Stimulated activated memory B cell treated with anti-CD40 and anti-IgM and Interleukin-4, amounts not matched to agents 10 μg/mL and 1 μg/mL and 100 μg/mL, for 72 hours (primary cell): ENCODE data around the gene PHACTR1.
"Not testable (repeated sequence)": the region's sequence is repeated elsewhere in the genome, so short reads cannot be mapped to it uniquely, and the experiment has no call there.

Experiments used
- ATAC-seq: fragments of 150-1000 bp; cut with Tn5 transposase; 2 replicates; pipeline ENCODE4 v1.10.0; 2021
- H3K27ac Mint-ChIP-seq: one replicate; pipeline ENCODE4 v1.8.0; 2022; ENCODE audit warnings: mild to moderate bottlenecking, mixed read lengths
- H3K27me3 Mint-ChIP-seq: one replicate; pipeline ENCODE4 v1.8.0; 2022; ENCODE audit warnings: mixed read lengths
- H3K36me3 Mint-ChIP-seq: one replicate; pipeline ENCODE4 v1.8.0; 2022; ENCODE audit warnings: mixed read lengths
- H3K4me1 Mint-ChIP-seq: one replicate; pipeline ENCODE4 v1.8.0; 2022; ENCODE audit warnings: mixed read lengths
- H3K4me3 Mint-ChIP-seq: one replicate; pipeline ENCODE4 v1.8.0; 2022; ENCODE audit warnings: mild to moderate bottlenecking, moderate library complexity, mixed read lengths
- H3K9me3 Mint-ChIP-seq: one replicate; pipeline ENCODE4 v1.8.0; 2022; ENCODE audit warnings: mixed read lengths

Gene PHACTR1

DNA sequence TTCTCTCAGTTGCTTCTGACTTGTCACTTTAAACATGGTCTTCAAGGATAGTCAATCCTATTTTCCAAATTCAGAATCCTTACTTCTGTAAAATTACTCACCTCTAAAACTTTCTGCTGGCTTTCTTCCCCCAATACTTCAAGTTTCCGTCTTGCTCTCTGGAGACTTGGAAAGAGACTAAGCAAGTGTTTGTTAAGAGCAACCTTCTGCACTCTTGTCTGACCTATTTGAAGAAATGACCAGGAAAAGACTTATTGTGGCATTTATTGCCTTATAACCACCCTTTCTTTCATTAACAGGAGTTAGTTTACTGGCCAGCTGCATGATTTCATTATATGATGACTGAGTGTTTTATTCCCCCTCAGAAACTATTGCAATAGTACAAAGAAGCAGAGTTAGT lies 430.8 kb downstream of the PHACTR1 start:
- H3K27ac Mint-ChIP-seq: no peak overlapping the region
- H3K9me3 Mint-ChIP-seq: no peaks in the 10 kb centered on the region
- peaks cover 3% of the 10 kb centered on the region for H3K27me3 Mint-ChIP-seq
- H3K4me1 Mint-ChIP-seq: no peaks in the 10 kb centered on the region
- H3K4me3 Mint-ChIP-seq: no peak overlapping the region
- ATAC-seq: no peak
- H3K36me3 Mint-ChIP-seq: no peaks in the 10 kb centered on the region

DNA sequence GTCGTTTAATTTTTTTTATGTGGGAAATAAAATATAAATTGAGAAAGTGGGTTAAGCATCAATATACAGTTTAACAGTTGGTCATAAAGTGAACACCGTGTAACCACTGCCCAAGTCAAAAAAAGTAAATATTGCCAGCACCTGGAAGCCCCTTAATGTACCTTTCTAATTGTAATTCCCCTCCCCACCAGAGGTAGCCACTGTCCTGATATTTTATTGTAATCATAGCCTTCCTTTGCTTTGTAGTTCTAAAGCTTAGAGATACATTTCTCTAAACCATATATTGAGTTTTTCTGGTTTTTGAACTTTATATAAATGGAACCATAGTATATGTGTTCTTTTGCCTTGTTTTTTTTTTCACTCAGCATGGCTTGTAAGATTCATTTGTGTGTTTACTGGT lies 431.2 kb downstream of the PHACTR1 start:
- Mint-ChIP-seq H3K27me3 (peaks cover 7% of the 10 kb centered on the region), H3K4me1 (no peaks in the 10 kb centered on the region), H3K4me3 (no peak overlapping the region), H3K27ac (no peak overlapping the region), H3K9me3 (no peaks in the 10 kb centered on the region), H3K36me3 (no peaks in the 10 kb centered on the region)
- ATAC-seq: no peak

DNA sequence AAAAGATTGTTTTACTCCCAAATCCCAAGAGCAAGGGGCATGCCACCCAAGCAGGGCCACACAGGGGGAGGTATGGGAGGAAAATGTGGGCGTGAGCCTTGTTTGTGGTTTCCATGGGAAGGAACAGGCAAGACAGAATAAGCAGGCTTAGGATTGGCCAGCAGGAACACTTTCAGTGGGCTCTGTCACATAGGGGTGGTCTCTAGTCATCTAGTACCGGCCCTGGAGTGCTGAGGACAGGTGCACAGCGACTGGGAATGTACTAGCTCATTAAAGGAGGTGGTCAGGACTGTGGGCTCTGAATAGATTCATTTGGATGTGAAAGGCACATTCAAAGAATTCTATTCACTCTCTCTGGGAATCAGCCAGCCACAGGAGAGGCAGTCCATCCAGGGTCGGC lies 436.2 kb downstream of the PHACTR1 start:
- ATAC-seq: no peak
- Mint-ChIP-seq H3K36me3 (no peaks in the 10 kb centered on the region), H3K9me3 (no peaks in the 10 kb centered on the region), H3K27ac (no peak overlapping the region), H3K4me1 (no peaks in the 10 kb centered on the region), H3K4me3 (no peak overlapping the region), H3K27me3 (peaks cover 20% of the 10 kb centered on the region)

DNA sequence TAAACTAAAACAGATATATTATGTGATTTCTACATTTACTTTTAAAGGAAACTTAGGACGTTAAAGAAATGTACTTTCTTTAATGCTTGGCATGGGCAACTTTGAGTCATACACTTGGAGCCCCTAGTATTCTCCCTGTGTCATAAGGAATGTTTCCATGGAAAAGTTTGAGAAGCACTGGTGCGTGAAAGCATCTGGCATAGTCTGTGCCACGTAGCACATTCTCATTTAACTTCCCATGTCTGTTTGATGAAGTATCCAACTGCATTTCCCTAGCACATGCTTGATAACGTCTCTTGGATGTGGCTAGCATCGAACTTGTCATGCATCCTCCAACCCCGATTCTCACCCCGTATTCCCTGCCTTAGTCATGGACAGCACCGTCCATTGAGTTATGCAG lies 439.8 kb downstream of the PHACTR1 start:
- Mint-ChIP-seq H3K27ac (no peak overlapping the region), H3K4me1 (no peaks in the 10 kb centered on the region), H3K4me3 (no peak overlapping the region), H3K27me3 (peaks cover 44% of the 10 kb centered on the region), H3K36me3 (no peaks in the 10 kb centered on the region), H3K9me3 (no peaks in the 10 kb centered on the region)
- ATAC-seq: no peak

DNA sequence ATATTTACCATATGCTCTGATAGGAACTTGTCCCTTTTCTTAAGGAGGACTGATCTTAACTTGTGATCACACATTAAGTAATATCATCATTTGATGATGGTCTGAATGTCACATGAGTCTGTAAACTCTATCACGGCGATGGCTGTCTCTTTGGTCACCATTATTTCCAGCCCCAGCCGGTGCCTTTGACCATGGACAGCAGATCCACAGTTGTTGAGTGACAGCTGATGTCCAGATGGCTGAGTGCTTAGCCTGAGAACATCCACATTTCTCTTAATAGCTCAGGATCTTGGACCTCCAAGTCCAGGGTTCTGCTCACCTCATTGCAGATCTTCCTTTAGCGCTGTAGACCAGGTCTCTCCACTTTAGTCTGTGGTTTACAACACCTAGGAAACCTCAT lies 440.7 kb downstream of the PHACTR1 start:
- H3K4me3 Mint-ChIP-seq: no peak overlapping the region
- no peaks in the 10 kb centered on the region for H3K9me3 Mint-ChIP-seq
- ATAC-seq: no peak
- no peaks in the 10 kb centered on the region for H3K4me1 Mint-ChIP-seq
- no peak overlapping the region for H3K27ac Mint-ChIP-seq
- no peaks in the 10 kb centered on the region for H3K36me3 Mint-ChIP-seq
- peaks cover 48% of the 10 kb centered on the region for H3K27me3 Mint-ChIP-seq

DNA sequence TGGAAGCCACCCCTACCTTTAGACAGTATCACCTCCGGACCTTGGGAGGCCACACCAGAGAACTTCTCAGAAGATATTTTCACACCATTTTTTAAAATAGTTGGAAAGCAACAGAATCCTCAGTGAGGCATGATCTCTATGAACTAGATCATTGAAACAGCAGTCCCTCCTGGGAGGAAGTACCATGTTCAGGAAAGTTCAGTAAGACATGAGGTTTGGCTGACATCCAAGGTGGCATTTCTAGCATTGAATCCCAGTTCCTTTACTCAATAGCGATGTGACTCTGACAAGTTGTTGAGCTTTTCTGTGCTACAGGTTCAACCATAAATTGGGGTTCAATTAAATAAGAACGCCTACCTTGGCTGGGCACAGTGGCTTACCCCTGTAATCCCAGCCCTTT lies 442.7 kb downstream of the PHACTR1 start:
- Mint-ChIP-seq H3K36me3 (no peaks in the 10 kb centered on the region), H3K27ac (no peak overlapping the region), H3K27me3 (peaks cover 41% of the 10 kb centered on the region), H3K4me1 (peaks cover 6% of the 10 kb centered on the region), H3K9me3 (no peaks in the 10 kb centered on the region), H3K4me3 (no peak overlapping the region)
- ATAC-seq: peak; percentile 16

DNA sequence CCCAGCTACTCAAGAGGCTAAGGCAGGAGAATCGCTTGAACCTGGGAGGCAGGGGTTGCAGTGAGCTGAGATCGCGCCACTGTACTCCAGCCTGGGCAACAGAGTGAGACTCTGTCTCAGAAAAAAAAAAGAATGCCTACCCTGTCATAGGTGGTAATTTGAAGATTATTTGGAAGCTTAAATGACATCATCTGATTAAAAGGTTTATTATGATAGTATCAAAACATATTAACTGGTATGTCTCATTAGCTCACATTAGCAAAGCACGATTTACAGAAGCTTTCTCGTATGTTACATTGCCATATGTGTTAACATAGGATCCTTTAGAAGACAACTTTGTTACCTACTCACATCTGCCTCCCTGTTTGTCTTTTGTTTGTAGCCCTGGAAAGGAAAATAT lies 443.3 kb downstream of the PHACTR1 start:
- H3K36me3 Mint-ChIP-seq, H3K9me3 Mint-ChIP-seq, H3K4me3 Mint-ChIP-seq, ATAC-seq, H3K27ac Mint-ChIP-seq, H3K4me1 Mint-ChIP-seq: not testable (repeated sequence)
- peaks cover 36% of the 10 kb centered on the region for H3K27me3 Mint-ChIP-seq

DNA sequence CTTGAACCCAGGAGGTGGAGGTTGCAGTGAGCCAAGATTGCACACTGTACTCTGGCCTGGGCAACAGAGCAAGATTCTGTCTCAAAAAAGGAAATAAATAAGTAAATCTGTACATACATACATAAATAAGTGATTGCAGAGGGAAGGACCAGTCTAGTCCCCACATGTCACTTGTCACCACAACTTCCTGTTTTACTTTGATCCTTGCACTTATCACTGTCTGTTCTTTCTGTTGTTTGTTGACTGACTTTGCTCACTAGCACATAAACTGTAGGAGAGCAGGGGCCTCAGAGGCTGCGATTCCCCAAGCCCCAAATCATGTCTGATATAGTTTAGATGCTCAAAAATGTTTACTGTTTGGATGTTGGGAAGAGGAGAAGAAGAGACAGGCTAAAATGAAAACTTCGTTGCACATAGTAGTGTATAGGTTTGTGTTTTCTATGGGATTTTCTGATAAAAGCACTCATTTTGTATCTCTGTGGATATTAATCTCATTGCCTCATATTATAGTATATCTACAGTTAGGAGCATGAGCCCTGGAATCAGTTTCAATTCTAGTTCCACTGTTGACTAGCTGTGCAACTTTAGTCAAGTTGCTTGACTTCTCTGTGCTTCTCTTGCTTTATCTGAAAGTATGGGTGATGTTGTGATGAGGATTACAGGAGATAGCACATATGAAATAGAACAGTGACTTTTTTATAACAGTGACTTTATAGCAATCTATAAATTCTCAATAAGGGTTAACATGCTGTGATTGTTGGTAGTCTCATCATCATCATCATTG lies 446.8 kb downstream of the PHACTR1 start:
- peaks cover 12% of the 10 kb centered on the region for H3K4me1 Mint-ChIP-seq
- ATAC-seq: no peak
- H3K4me3 Mint-ChIP-seq: no peak overlapping the region

DNA sequence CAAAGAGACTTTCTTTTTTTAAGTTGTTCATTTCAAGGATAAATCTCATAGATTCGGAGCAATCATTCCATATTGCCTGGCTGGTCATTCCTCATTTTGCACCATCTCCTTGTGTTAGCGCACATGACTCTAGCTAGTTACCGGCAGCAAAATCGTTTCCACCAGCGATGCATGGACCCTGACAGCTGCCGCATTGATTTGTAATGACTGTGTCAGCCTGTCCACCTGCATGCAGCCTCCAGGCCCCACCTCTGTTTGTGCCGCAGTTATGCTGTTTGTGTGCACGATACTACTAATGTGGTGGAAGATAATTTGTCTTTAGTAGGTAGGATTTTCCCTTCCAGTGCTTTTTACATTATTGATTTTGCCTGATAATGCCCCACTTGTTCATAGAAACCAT lies 447.7 kb downstream of the PHACTR1 start:
- Mint-ChIP-seq H3K9me3 (no peaks in the 10 kb centered on the region), H3K4me1 (peaks cover 12% of the 10 kb centered on the region), H3K36me3 (no peaks in the 10 kb centered on the region), H3K27ac (no peak overlapping the region), H3K4me3 (no peak overlapping the region), H3K27me3 (peaks cover 36% of the 10 kb centered on the region)
- ATAC-seq: no peak

More for the DNA sequence above, 446.8 kb downstream of the PHACTR1 start:
- Mint-ChIP-seq H3K36me3 (no peaks in the 10 kb centered on the region), H3K27ac (no peak overlapping the region), H3K27me3 (peaks cover 34% of the 10 kb centered on the region), H3K9me3 (no peaks in the 10 kb centered on the region)

DNA sequence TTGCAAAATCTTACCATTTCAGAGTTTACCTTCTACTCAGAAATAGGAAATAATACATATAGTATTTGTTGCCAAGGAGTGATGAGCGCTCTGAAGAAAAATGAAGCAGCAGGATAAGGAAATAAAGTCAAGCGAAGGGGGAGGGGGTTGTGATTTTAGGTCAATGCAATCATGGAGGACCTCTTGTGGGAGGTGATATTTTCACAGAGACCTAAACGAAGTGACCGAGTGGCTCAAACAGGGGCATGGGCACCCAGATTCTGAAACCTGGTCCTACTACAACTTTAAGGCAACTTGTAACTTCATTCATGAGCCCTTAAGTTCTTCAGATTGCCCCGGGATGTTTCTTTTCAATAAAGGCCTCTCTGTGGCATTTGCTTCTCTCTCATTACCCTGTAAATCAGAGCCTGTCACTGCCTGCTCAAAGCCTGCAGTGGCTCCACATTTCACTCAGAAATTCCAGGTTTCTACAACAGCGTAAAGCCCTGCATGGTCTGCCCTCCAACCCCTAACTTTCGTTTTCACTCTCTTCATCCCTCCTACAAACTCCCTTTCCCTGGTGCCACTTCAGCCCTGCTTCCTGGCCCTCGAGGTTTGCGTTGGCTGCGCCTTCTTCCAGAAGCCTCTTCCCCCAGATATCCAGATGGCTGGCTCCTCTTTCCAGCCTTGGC lies 449.1 kb downstream of the PHACTR1 start:
- H3K27ac Mint-ChIP-seq: no peak overlapping the region
- peaks cover 30% of the 10 kb centered on the region for H3K27me3 Mint-ChIP-seq
- no peaks in the 10 kb centered on the region for H3K9me3 Mint-ChIP-seq
- no peak overlapping the region for H3K4me3 Mint-ChIP-seq
- no peak for ATAC-seq
- H3K36me3 Mint-ChIP-seq: no peaks in the 10 kb centered on the region
- H3K4me1 Mint-ChIP-seq: peaks cover 12% of the 10 kb centered on the region

DNA sequence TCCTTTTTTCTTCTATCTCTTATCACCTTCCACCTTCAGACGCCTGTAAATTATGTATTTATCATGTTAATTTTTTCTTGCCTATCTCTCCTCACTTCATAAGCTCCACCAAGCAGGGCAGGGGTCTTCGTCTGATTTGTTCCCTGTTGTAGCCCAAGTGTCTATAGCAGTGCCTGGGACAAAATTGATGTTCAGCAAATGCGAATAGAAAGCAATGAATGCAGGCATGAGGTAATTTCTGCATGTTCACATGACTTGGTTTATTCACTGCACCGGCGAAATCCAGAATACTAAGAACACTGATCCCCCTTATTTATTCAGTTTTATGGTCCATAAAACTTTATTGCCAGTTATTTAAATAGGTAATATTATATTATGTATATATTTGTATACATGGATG lies 449.7 kb downstream of the PHACTR1 start:
- Mint-ChIP-seq H3K4me3 (no peak overlapping the region), H3K36me3 (no peaks in the 10 kb centered on the region), H3K27me3 (peaks cover 24% of the 10 kb centered on the region), H3K4me1 (peaks cover 12% of the 10 kb centered on the region), H3K27ac (no peak overlapping the region), H3K9me3 (no peaks in the 10 kb centered on the region)
- no peak for ATAC-seq

DNA sequence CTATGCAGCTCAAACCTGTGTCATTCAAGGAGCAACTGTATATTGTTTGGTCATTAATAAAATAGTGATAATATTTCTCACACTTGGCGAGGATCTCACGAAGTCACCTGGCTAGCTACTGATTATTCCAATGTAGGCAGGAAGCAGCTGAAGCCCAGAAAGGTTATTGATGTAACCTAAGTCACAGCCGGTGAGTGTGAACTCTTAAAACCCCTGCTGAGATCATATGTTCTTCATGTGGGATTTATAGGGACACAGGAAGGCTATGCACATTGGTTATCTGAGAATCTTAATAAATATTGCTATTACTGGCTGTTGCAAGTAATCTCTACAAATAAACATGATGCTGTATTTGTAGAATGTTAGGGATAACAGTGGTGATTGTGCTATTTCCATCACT lies 450.3 kb downstream of the PHACTR1 start:
- ATAC-seq: no peak
- no peaks in the 10 kb centered on the region for H3K36me3 Mint-ChIP-seq
- H3K27me3 Mint-ChIP-seq: peaks cover 18% of the 10 kb centered on the region
- H3K27ac Mint-ChIP-seq: no peak overlapping the region
- H3K4me1 Mint-ChIP-seq: peaks cover 12% of the 10 kb centered on the region
- no peaks in the 10 kb centered on the region for H3K9me3 Mint-ChIP-seq
- H3K4me3 Mint-ChIP-seq: no peak overlapping the region

DNA sequence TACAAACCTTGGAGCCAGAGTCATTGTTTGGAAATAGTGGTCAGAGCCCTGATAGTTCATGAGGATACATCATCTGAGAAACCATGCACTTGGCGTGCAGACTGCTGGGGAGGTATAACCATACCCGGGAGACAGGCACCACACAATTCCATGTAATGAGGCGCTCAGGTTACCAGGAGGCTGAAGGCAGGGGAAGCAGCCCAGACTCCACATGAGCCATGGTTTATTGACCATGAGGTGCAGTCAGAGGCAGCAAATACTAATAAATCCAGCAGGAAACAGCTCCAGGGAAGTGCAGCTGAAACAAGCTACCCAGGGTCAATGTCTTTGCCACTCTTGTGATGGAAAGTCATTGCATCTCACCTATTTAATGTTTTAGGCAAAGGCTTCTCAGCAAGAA lies 455.7 kb downstream of the PHACTR1 start:
- Mint-ChIP-seq H3K36me3 (no peaks in the 10 kb centered on the region), H3K9me3 (no peaks in the 10 kb centered on the region), H3K4me3 (no peak overlapping the region), H3K4me1 (no peaks in the 10 kb centered on the region), H3K27me3 (peaks cover 27% of the 10 kb centered on the region), H3K27ac (no peak overlapping the region)
- no peak for ATAC-seq

DNA sequence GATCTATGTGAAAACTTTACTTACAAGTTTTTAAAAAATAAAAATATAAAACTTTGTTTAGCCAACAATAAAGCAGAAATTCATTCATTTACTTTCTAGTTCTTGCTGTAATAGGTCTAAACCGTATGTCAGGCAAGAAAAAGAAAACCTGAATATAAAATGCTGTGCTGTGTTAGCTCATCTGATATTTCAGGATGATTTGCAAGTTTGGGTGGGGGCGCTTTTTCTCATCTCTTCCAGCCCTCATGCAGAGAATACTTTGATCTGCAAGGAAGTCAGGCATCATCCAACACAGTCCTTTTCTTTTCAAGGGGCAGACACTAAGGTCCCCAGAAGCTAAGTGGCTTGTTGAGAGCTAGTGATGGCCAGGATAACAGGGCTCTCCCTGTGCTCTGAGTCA lies 458.5 kb downstream of the PHACTR1 start:
- H3K4me1 Mint-ChIP-seq: peaks cover 4% of the 10 kb centered on the region
- H3K27me3 Mint-ChIP-seq: peaks cover 19% of the 10 kb centered on the region
- no peak overlapping the region for H3K27ac Mint-ChIP-seq
- H3K9me3 Mint-ChIP-seq: no peaks in the 10 kb centered on the region
- no peak for ATAC-seq
- no peaks in the 10 kb centered on the region for H3K36me3 Mint-ChIP-seq
- H3K4me3 Mint-ChIP-seq: no peak overlapping the region

DNA sequence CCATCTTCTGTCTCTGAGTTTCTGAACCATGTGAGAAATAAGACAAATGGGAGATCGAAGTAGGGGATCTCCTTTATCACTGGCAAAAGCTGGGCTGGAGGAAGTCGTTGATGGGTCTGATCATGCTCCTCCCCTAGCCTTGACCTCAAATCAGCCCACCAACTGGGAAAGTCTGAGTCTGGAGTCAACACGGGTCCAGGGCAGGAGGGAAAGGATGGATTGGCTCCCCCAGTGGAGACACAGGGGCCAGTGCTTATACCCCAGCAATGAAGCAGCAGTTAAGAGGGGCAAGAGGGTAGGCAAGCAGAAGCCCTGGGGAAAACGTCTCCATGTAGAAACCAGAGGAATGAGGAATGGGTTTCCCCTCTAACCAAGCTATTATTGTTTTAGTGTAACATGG lies 459.2 kb downstream of the PHACTR1 start:
- Mint-ChIP-seq H3K27me3 (peaks cover 19% of the 10 kb centered on the region), H3K4me3 (no peak overlapping the region), H3K36me3 (no peaks in the 10 kb centered on the region), H3K27ac (no peak overlapping the region), H3K9me3 (no peaks in the 10 kb centered on the region), H3K4me1 (peaks cover 4% of the 10 kb centered on the region)
- no peak for ATAC-seq

DNA sequence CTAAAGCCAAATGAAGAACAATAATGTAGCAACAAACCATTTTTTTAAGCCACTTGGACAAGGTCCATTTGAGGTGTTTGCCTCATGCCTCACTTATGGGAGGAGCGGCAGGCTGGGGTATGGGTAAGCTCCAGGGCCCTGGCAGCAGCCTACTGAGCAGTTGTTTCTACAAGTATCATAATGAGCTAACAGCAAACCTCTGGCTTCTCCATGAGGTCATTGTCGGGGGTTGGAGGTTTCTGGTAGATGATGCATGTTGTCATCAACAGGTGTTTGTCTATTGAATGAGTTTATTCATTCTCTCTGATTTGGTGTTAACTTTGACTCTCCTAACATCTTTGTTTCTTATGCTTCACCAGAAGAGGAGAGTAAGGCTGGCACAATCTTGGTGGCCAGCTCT lies 461.1 kb downstream of the PHACTR1 start:
- no peak for ATAC-seq
- H3K4me1 Mint-ChIP-seq: peaks cover 4% of the 10 kb centered on the region

More for the DNA sequence above, 461.1 kb downstream of the PHACTR1 start:
- Mint-ChIP-seq H3K4me3 (no peak overlapping the region), H3K36me3 (no peaks in the 10 kb centered on the region), H3K27me3 (peaks cover 19% of the 10 kb centered on the region), H3K27ac (no peak overlapping the region), H3K9me3 (no peaks in the 10 kb centered on the region)
